SK-N-MC (cell line): Measurements from ENCODE around the gene SLC6A12.

ENCODE experiments used
- EZH2 ChIP-seq: fragments of 200-600 bp; sonication (generic); IDR thresholded peaks from one replicate; pipeline ENCODE4 v1.6.1; 2017; ENCODE audit warnings: antibody characterized with exemption
- POLR2AphosphoS5 ChIP-seq: IDR thresholded peaks from 2 replicates; pipeline ENCODE4 v1.6.1; 2012; ENCODE audit warnings: mild to moderate bottlenecking, low read depth, low read length, borderline replicate concordance

- TF ChIP-seq EZH2 (no peak), POLR2AphosphoS5 (no peak)
These were observed 22.4 kb downstream of the SLC6A12 start for GRCh38 chr12:191541-191940.
